Right lobe of liver (tissue), 6 donors: ENCODE measurements around the gene GLP1R. TPM values are rescaled to one million over a fixed set of nuclear protein-coding genes. Genes with fewer than 3 reads are reported as not detected.

Source experiments
- ATAC-seq, 4 donors: fragments of 200-7000 bp; cut with Tn5 transposase; one replicate each; pipeline ENCODE4 v1.9.1; 2020; ENCODE audit warnings: mild to moderate bottlenecking in 4 of 4, moderate library complexity in 4 of 4
- DNase-seq, 3 donors: peaks; one replicate each; pipeline ENCODE4 v3.0.0-alpha.2; 2020
- H3K27ac ChIP-seq, 3 donors: fragments of 200-600 bp; one replicate each; pipeline ENCODE4 v1.8.0; 2022
- H3K27me3 ChIP-seq, 2 donors: fragments of 200-600 bp; one replicate each; pipeline ENCODE4 v1.8.0; 2022
- H3K36me3 ChIP-seq, 4 donors: fragments of 200-600 bp; sonication (generic) in 1 of 4; one replicate each; pipeline versions ENCODE4 v1.5.1 to v1.8.0; 2017 to 2022; ENCODE audit warnings: control low read depth in 1 of 4
- H3K4me1 ChIP-seq, 4 donors: fragments of 200-600 bp; sonication (generic) in 1 of 4; one replicate each; pipeline versions ENCODE4 v1.5.1 to v1.8.0; 2017 to 2022; ENCODE audit warnings: control low read depth in 1 of 4
- H3K4me3 ChIP-seq, 3 donors: fragments of 200-600 bp; one replicate each; pipeline ENCODE4 v1.8.0; 2022
- H3K9me3 ChIP-seq, 4 donors: fragments of 200-600 bp; sonication (generic) in 1 of 4; one replicate each; pipeline versions ENCODE4 v1.5.1 to v1.8.0; 2017 to 2022; ENCODE audit warnings: control low read depth in 1 of 4
- CTCF ChIP-seq, 4 donors: fragments of 200-600 bp in 3 of 4; fragments of 450-650 bp in 1 of 4; IDR thresholded peaks; one replicate each; pipeline versions ENCODE4 v1.5.1 to v1.8.0; 2016 to 2022; ENCODE audit warnings: antibody characterized with exemption in 4 of 4, mild to moderate bottlenecking in 2 of 4
- POLR2A ChIP-seq: fragments of 450-650 bp; IDR thresholded peaks from one replicate; pipeline ENCODE4 v1.6.1; 2017; ENCODE audit warnings: antibody characterized with exemption, mild to moderate bottlenecking
- WGBS: methylation state at CpG from one replicate; pipeline ENCODE4 v1.1.6; 2018; ENCODE audit warnings: low coverage, low lambda C conversion rate; ENCODE audit not compliant: insufficient coverage; ENCODE audit errors: missing lambda C conversion rate; 5-methylcytosine and 5-hydroxymethylcytosine counted together
- intact Hi-C, 2 donors: fragments of 100-400 bp; cut with DNase I; formaldehyde crosslinking; loops; one replicate each; pipeline versions ENCODE4 v1.11.2 to v1.14.1; 2022
- total RNA-seq, 6 experiments: library from RNA; depleted of rRNA in 2 of 6; stranded (reverse); fragments of >200 nt in 2 of 6; fragmentation: NEBNext Ultra II Directional in 3 of 6; extraction: Animal tissue kit (Norgen Biotek cat#: 25700) in 3 of 6; gene quantifications; one replicate each; pipeline versions ENCODE4 v1.1.0 to v1.2.4, GENCODE V29; 2016 to 2023
- donor health status: DM: no; HTN: yes; CAD: no.
- donor health status: DM: no; HTN: no; CAD: no.
- donor health status: DM: no; HTN: no; CAD: no.
- donor health status: DM: no; HTN: yes; CAD: no.
- donor health status: DM: no; HTN: yes; CAD: no.

GLP1R gene
- total RNA-seq, 6 experiments from 2014 or later, result not detected

- peaks cover 7% of the 10 kb centered on the region in 2 donors for H3K27me3 ChIP-seq
- no peaks in the 10 kb centered on the region for H3K36me3 ChIP-seq
- H3K4me1 ChIP-seq, result no peaks in the 10 kb centered on the region
- DNase-seq, result no peak
- WGBS, result 60% methylated on average over 3 of the region's 3 CpGs
- H3K4me3 ChIP-seq, result no peak overlapping the region
- TF ChIP-seq CTCF (IDR thresholded peaks at IDR 0.05) (no peak), POLR2A (no peak)
- H3K27ac ChIP-seq, result no peak overlapping the region
- H3K9me3 ChIP-seq, result no peaks in the 10 kb centered on the region
- intact Hi-C loops, result no loop called here
- ATAC-seq, result no peak
Observed at GRCh38 chr6:39005774-39006173, 42.8 kb upstream of the GLP1R start.

GRCh38 chr6:39007575-39007974, 41.0 kb upstream of the GLP1R start:
- ATAC-seq, result no peak
- H3K4me1 ChIP-seq, result no peaks in the 10 kb centered on the region
- intact Hi-C loops, result no loop called here
- no peaks in the 10 kb centered on the region for H3K36me3 ChIP-seq
- DNase-seq, result no peak
- TF ChIP-seq CTCF (IDR thresholded peaks at IDR 0.05), result no peak
- no peak for TF ChIP-seq POLR2A
- 50% methylated on average over 3 of the region's 3 CpGs for WGBS
- H3K27ac ChIP-seq, result no peak overlapping the region
- H3K4me3 ChIP-seq, result no peak overlapping the region
- H3K9me3 ChIP-seq, result no peaks in the 10 kb centered on the region
- H3K27me3 ChIP-seq, result peaks cover 0 to 2% of the 10 kb centered on the region in 2 donors

- Histone ChIP-seq H3K27ac (no peak overlapping the region), H3K4me1 (no peaks in the 10 kb centered on the region), H3K4me3 (no peak overlapping the region), H3K36me3 (no peaks in the 10 kb centered on the region), H3K27me3 (no peaks in the 10 kb centered on the region), H3K9me3 (no peaks in the 10 kb centered on the region)
- TF ChIP-seq CTCF (IDR thresholded peaks at IDR 0.05) (no peak), POLR2A (no peak)
- DNase-seq (no peak), ATAC-seq (no peak)
- intact Hi-C loops, result no loop called here
- 6% methylated on average over 1 of the region's 1 CpG for WGBS
Observed at GRCh38 chr6:39008737-39009136, 39.8 kb upstream of the GLP1R start.

GRCh38 chr6:39009476-39009875, 39.1 kb upstream of the GLP1R start:
- Histone ChIP-seq H3K4me1 (no peaks in the 10 kb centered on the region), H3K36me3 (no peaks in the 10 kb centered on the region), H3K27me3 (no peaks in the 10 kb centered on the region), H3K27ac (no peak overlapping the region), H3K9me3 (no peaks in the 10 kb centered on the region), H3K4me3 (no peak overlapping the region)
- no peak for ATAC-seq
- no peak for TF ChIP-seq POLR2A
- no peak for TF ChIP-seq CTCF (IDR thresholded peaks at IDR 0.05)
- 0% methylated on average over 1 of the region's 1 CpG for WGBS
- DNase-seq, result no peak
- intact Hi-C loops, result no loop called here
